Nephron progenitor cell (in vitro differentiated cells): ENCODE measurements around the gene GFOD2.

Experiments
- DNase-seq: peaks from one replicate; pipeline ENCODE4 v3.0.0; 2021
- H3K27ac Mint-ChIP-seq: 2 replicates; pipeline ENCODE4 v1.8.0; 2021; ENCODE audit warnings: mild to moderate bottlenecking, moderate library complexity, mixed read lengths
- H3K27me3 Mint-ChIP-seq: 2 replicates; pipeline ENCODE4 v1.8.0; 2021; ENCODE audit warnings: mild to moderate bottlenecking, low read depth, mixed read lengths; ENCODE audit not compliant: poor library complexity
- H3K36me3 Mint-ChIP-seq: 2 replicates; pipeline ENCODE4 v1.8.0; 2021; ENCODE audit warnings: low read depth, mixed read lengths
- H3K4me1 Mint-ChIP-seq: 2 replicates; pipeline ENCODE4 v1.8.0; 2021; ENCODE audit warnings: mixed read lengths
- H3K4me3 Mint-ChIP-seq: 2 replicates; pipeline ENCODE4 v1.8.0; 2021; ENCODE audit warnings: mild to moderate bottlenecking, moderate library complexity, mixed read lengths
- H3K9me3 Mint-ChIP-seq: 2 replicates; pipeline ENCODE4 v1.8.0; 2021; ENCODE audit warnings: mild to moderate bottlenecking, moderate library complexity, mixed read lengths
- TF ChIP-seq, protein P1 (sequence below): fragments of 200-600 bp; sonication (generic); IDR thresholded peaks from 2 replicates; pipeline ENCODE4 v1.5.0; 2021; ENCODE audit warnings: antibody characterized with exemption

The GFOD2 gene

DNA sequence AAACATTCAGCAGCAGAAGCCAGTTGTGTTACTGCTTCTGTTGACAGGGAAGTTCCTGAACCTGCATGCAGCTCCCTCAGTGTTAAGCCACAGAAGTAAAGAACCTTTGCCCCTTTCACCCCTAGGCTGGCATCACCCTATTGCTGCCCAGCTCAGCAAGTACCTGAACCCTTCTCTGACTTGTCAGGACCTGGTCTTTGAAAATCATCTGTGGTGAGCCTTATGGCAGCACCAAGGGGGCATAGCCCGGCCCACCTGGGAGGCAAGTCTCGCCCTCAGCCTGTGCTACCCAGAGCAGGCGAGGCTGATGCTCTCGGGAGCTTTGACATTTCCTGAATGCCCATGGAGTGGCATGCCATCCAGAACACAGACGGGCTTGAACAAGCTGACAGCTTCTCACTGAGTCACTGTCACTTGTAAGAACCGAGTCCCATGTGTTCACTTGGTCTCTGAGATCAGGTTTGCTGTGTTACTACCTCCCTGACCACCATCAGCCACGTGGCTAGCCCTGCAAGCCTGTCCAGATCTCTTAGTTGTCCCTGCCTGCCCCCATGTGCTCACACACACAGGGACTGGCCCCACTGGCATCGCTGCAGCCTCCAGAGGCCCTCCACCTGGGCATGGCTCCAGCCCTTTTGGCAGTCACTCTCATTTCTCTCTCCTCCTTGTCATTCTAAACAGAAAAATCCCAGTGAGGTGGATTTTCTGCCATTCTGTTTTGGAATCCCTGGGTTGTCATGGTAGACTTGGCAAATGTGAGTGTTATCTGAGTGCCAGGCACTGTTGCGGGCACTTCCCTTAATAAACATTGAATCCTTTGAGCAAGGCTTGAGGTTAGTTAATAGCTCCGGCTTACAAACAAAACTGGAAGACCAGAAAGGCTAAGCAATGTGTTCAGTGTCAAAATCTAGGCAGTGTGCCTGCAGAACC lies 77.1 kb downstream of the GFOD2 start:
- TF ChIP-seq, protein P1, sequence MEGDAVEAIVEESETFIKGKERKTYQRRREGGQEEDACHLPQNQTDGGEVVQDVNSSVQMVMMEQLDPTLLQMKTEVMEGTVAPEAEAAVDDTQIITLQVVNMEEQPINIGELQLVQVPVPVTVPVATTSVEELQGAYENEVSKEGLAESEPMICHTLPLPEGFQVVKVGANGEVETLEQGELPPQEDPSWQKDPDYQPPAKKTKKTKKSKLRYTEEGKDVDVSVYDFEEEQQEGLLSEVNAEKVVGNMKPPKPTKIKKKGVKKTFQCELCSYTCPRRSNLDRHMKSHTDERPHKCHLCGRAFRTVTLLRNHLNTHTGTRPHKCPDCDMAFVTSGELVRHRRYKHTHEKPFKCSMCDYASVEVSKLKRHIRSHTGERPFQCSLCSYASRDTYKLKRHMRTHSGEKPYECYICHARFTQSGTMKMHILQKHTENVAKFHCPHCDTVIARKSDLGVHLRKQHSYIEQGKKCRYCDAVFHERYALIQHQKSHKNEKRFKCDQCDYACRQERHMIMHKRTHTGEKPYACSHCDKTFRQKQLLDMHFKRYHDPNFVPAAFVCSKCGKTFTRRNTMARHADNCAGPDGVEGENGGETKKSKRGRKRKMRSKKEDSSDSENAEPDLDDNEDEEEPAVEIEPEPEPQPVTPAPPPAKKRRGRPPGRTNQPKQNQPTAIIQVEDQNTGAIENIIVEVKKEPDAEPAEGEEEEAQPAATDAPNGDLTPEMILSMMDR, result no peak
- Mint-ChIP-seq H3K27ac (no peak overlapping the region), H3K27me3 (peaks cover 40% of the 10 kb centered on the region), H3K4me1 (no peaks in the 10 kb centered on the region), H3K4me3 (no peak overlapping the region), H3K9me3 (no peaks in the 10 kb centered on the region), H3K36me3 (peaks cover 24% of the 10 kb centered on the region)
- no peak for DNase-seq

DNA sequence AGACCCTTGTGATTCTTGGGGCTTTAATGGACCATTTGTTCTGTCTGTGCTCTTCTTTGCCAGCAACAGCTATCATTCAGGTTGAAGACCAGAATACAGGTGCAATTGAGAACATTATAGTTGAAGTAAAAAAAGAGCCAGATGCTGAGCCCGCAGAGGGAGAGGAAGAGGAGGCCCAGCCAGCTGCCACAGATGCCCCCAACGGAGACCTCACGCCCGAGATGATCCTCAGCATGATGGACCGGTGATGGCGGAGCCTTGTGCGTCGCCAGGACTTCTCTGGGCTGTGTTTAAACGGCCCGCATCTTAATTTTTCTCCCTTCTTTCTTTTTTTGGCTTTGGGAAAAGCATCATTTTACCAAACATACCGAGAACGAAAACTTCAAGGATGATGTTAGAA lies 81.5 kb downstream of the GFOD2 start:
- peaks cover 7% of the 10 kb centered on the region for H3K27me3 Mint-ChIP-seq
- H3K4me3 Mint-ChIP-seq, result no peak overlapping the region
- no peaks in the 10 kb centered on the region for H3K9me3 Mint-ChIP-seq
- H3K4me1 Mint-ChIP-seq, result no peaks in the 10 kb centered on the region
- no peak for DNase-seq
- TF ChIP-seq, protein P1, result no peak
- H3K36me3 Mint-ChIP-seq, result peaks cover 48% of the 10 kb centered on the region
- H3K27ac Mint-ChIP-seq, result no peak overlapping the region

DNA sequence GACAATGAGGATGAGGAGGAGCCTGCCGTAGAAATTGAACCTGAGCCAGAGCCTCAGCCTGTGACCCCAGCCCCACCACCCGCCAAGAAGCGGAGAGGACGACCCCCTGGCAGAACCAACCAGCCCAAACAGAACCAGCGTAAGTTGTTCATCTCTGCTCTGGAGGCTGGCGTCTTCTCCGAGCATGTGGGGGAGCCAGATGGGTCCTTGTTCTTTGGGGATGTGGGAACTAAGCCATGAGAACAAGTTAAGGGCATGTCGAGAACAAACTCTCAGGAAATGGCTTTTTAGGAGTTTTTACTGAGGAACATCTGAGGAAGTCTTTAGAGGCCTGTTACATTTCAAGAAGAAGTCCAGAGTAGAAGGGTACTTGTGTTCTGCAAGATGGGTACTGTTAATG lies 82.4 kb downstream of the GFOD2 start:
- H3K4me3 Mint-ChIP-seq, result no peak overlapping the region
- TF ChIP-seq, protein P1, result no peak
- H3K27me3 Mint-ChIP-seq, result peaks cover 2% of the 10 kb centered on the region
- no peak overlapping the region for H3K27ac Mint-ChIP-seq
- H3K36me3 Mint-ChIP-seq, result peaks cover 56% of the 10 kb centered on the region
- DNase-seq, result no peak
- no peaks in the 10 kb centered on the region for H3K4me1 Mint-ChIP-seq
- no peaks in the 10 kb centered on the region for H3K9me3 Mint-ChIP-seq

DNA sequence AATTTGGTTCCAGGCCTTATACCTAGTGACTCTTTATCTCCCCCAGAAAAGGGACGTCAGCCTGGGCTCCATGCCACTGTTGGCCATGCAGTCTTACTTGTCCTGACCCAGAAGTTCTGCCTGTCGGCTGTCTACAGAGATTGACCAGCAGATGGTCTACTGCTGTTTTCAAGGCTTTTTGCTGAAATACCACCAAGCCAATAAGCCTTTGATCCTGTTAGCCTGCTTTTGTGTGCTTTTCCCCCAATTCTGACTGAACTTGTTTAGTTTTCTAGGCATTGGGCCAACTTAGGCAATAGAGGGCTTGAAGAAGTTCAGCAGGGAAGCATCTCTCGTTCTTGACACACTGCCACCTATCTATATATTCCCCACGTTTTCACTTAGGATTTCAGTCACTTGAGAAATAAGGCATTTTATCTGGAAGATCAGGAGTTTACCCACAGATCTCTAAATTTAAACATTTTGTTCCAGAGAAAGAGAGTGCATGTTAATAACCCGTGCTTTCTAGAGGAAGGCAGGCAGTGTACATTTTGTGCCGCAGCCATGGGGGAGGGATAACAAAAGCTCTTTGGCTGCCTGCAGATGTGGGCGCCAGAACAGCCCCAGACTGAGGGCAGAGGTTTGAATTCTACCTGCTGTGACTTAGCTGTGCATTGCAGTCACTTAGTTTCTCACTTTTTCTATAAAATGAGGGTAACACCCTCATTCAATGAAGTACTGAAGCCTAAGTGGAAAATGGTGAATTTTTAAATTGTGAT lies 86.5 kb downstream of the GFOD2 start:
- H3K4me3 Mint-ChIP-seq, result no peak overlapping the region
- no peaks in the 10 kb centered on the region for H3K9me3 Mint-ChIP-seq
- TF ChIP-seq, protein P1, result no peak
- DNase-seq, result no peak
- no peaks in the 10 kb centered on the region for H3K4me1 Mint-ChIP-seq
- H3K36me3 Mint-ChIP-seq, result peaks cover 58% of the 10 kb centered on the region
- no peak overlapping the region for H3K27ac Mint-ChIP-seq
- H3K27me3 Mint-ChIP-seq, result peaks cover 2% of the 10 kb centered on the region

DNA sequence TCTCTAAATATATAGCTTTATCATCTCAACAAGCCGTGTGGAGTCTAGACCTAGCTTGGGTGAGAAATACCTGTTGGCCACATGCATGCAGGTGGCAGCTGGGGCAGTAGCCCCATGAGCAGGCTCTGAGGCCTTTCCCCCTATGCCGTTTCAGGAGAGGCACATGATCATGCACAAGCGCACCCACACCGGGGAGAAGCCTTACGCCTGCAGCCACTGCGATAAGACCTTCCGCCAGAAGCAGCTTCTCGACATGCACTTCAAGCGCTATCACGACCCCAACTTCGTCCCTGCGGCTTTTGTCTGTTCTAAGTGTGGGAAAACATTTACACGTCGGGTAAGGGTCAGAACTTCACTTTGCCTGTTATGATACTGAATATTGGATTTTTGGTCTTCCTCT lies 90.9 kb downstream of the GFOD2 start:
- Mint-ChIP-seq H3K9me3 (no peaks in the 10 kb centered on the region), H3K36me3 (peaks cover 58% of the 10 kb centered on the region), H3K27me3 (no peaks in the 10 kb centered on the region), H3K4me3 (no peak overlapping the region), H3K27ac (peak overlapping the region; percentile 31), H3K4me1 (no peaks in the 10 kb centered on the region)
- DNase-seq, result no peak
- TF ChIP-seq, protein P1, result no peak
